IMR-90 (cell line): ENCODE data around the gene UTF1. TPM values are rescaled to one million over a fixed set of nuclear protein-coding genes. Genes with fewer than 3 reads are reported as not detected.

Source experiments
- ATAC-seq: fragments of 200-7000 bp; cut with Tn5 transposase; 2 replicates; pipeline ENCODE4 v1.9.1; 2020; ENCODE audit warnings: low read depth, mild to moderate bottlenecking, moderate library complexity
- BruUV-seq: library from RNA; stranded (reverse); fragments of 400-500 nt; replicated peaks from 2 replicates; lab custom pipeline; 2021; lab: Mats Ljungman, UMichigan
- CTCF ChIA-PET: fragments of 300-600 bp; formaldehyde crosslinking; extraction: SDS; loops from one replicate; lab custom pipeline; 2021; ENCODE audit warnings: antibody characterized with exemption; lab: Yijun Ruan, JAX
- POLR2A ChIA-PET: fragments of 300-600 bp; sonication (Branson Sonifier 250); formaldehyde crosslinking; loops from one replicate; lab custom pipeline; 2022; ENCODE audit warnings: antibody characterized with exemption; ENCODE audit not compliant: unreplicated experiment; lab: Charles Lee
- DNase-seq: peaks from one replicate; pipeline ENCODE4 v3.0.0; 2013
- H2AFZ ChIP-seq: replicated peaks from 2 replicates; pipeline ENCODE3; 2013; ENCODE audit warnings: low read length, mild to moderate bottlenecking; ENCODE audit not compliant: poor library complexity
- H2AK5ac ChIP-seq: 2 replicates; pipeline ENCODE4 v1.6.1; 2013; ENCODE audit warnings: low read depth, low read length, inconsistent platforms
- H2AK9ac ChIP-seq: replicated peaks from 2 replicates; pipeline ENCODE3; 2013; ENCODE audit warnings: mild to moderate bottlenecking, low read depth, low read length, moderate library complexity; ENCODE audit not compliant: poor library complexity
- H2BK120ac ChIP-seq: 2 replicates; pipeline ENCODE4 v1.6.1; 2013; ENCODE audit warnings: low read depth, low read length, inconsistent platforms
- H2BK15ac ChIP-seq: 3 replicates; pipeline ENCODE4 v1.6.1; 2013; ENCODE audit warnings: low read depth, low read length, inconsistent platforms
- H2BK20ac ChIP-seq: 2 replicates; pipeline ENCODE4 v1.6.1; 2013; ENCODE audit warnings: low read depth, mild to moderate bottlenecking, inconsistent platforms, low read length, moderate library complexity
- H2BK5ac ChIP-seq: 2 replicates; pipeline ENCODE4 v1.6.1; 2013; ENCODE audit warnings: mild to moderate bottlenecking, low read depth, low read length, inconsistent platforms; ENCODE audit not compliant: poor library complexity, severe bottlenecking
- H3K14ac ChIP-seq: replicated peaks from 2 replicates; pipeline ENCODE4 v1.6.1; 2013; ENCODE audit warnings: low read depth, low read length, inconsistent platforms
- H3K18ac ChIP-seq: 2 replicates; pipeline ENCODE4 v1.6.1; 2013; ENCODE audit warnings: low read depth, low read length, control low read depth
- H3K23ac ChIP-seq: 2 replicates; pipeline ENCODE4 v1.6.1; 2013; ENCODE audit warnings: low read depth, low read length, inconsistent platforms
- H3K27ac ChIP-seq: 2 replicates; pipeline ENCODE4 v1.5.1; 2013; ENCODE audit warnings: mild to moderate bottlenecking, control low read depth, low read length; ENCODE audit not compliant: insufficient read depth
- H3K27me3 ChIP-seq: 2 replicates; pipeline ENCODE4 v1.6.1; 2013; ENCODE audit warnings: low read length; ENCODE audit not compliant: control insufficient read depth, insufficient read depth
- H3K36me3 ChIP-seq: 2 replicates; pipeline ENCODE4 v1.6.1; 2013; ENCODE audit warnings: low read length, mixed read lengths; ENCODE audit not compliant: control insufficient read depth, insufficient read depth
- H3K4ac ChIP-seq: 2 replicates; pipeline ENCODE4 v1.6.1; 2013; ENCODE audit warnings: low read depth, low read length, inconsistent platforms
- H3K4me1 ChIP-seq: 2 replicates; pipeline ENCODE4 v1.6.1; 2013; ENCODE audit warnings: low read length, mixed read lengths; ENCODE audit not compliant: control insufficient read depth, insufficient read depth
- H3K4me2 ChIP-seq: 2 replicates; pipeline ENCODE4 v1.6.1; 2013; ENCODE audit warnings: low read depth, mild to moderate bottlenecking, control low read depth, low read length, moderate library complexity
- H3K4me3 ChIP-seq: 2 replicates; pipeline ENCODE4 v1.5.1; 2013; ENCODE audit warnings: low read depth, mild to moderate bottlenecking, control low read depth, low read length, moderate library complexity; ENCODE audit not compliant: insufficient read depth
- H3K56ac ChIP-seq: 2 replicates; pipeline ENCODE4 v1.6.1; 2013; ENCODE audit warnings: low read length, inconsistent platforms; ENCODE audit not compliant: insufficient read depth; ENCODE audit errors: extremely low read depth
- H3K79me1 ChIP-seq, 2 experiments: 2 replicates each; pipeline ENCODE4 v1.6.1; 2013; ENCODE audit warnings: low read length in 2 of 2, inconsistent platforms in 1 of 2, low read depth in 1 of 2
- H3K9ac ChIP-seq: 2 replicates; pipeline ENCODE4 v1.6.1; 2013; ENCODE audit warnings: low read depth, low read length, control low read depth
- H3K9me1 ChIP-seq: 2 replicates; pipeline ENCODE4 v1.6.1; 2013; ENCODE audit warnings: low read length, inconsistent platforms; ENCODE audit not compliant: insufficient read depth
- H3K9me3 ChIP-seq: 2 replicates; pipeline ENCODE4 v1.6.1; 2013; ENCODE audit warnings: low read length; ENCODE audit not compliant: control insufficient read depth, insufficient read depth
- H4K20me1 ChIP-seq: 2 replicates; pipeline ENCODE4 v1.6.1; 2013; ENCODE audit warnings: low read length, inconsistent platforms; ENCODE audit not compliant: insufficient read depth
- H4K5ac ChIP-seq: 2 replicates; pipeline ENCODE4 v1.6.1; 2013; ENCODE audit warnings: mild to moderate bottlenecking, low read depth, low read length, control low read depth
- H4K8ac ChIP-seq, 2 experiments: 2 replicates each; pipeline ENCODE4 v1.6.1; 2013; ENCODE audit warnings: low read depth in 2 of 2, low read length in 2 of 2, control low read depth in 1 of 2, inconsistent platforms in 1 of 2
- H4K91ac ChIP-seq: 2 replicates; pipeline ENCODE4 v1.6.1; 2013; ENCODE audit warnings: low read depth, low read length, inconsistent platforms; ENCODE audit not compliant: insufficient read depth
- BHLHE40 ChIP-seq: fragments of 150-350 bp; IDR thresholded peaks from 2 replicates; pipeline ENCODE4 v1.6.1; 2016; ENCODE audit warnings: mild to moderate bottlenecking, low read depth, low read length
- CEBPB ChIP-seq: IDR thresholded peaks from 2 replicates; pipeline ENCODE4 v1.6.1; 2012; ENCODE audit warnings: low read depth, low read length, improper control_type of control experiment
- CHD1 ChIP-seq: IDR thresholded peaks from 2 replicates; pipeline ENCODE4 v1.6.1; 2012; ENCODE audit warnings: low read depth, low read length, improper control_type of control experiment
- CTCF ChIP-seq: conservative IDR thresholded peaks from 2 replicates; pipeline ENCODE4 v1.5.1; 2012; ENCODE audit warnings: mild to moderate bottlenecking, low read depth, low read length, improper control_type of control experiment
- ELK1 ChIP-seq: fragments of 150-350 bp; IDR thresholded peaks from 2 replicates; pipeline ENCODE4 v1.6.1; 2016; ENCODE audit warnings: low read depth, mild to moderate bottlenecking, low read length, moderate library complexity, borderline replicate concordance
- FOS ChIP-seq: fragments of 150-350 bp; IDR thresholded peaks from 2 replicates; pipeline ENCODE4 v1.6.1; 2016; ENCODE audit warnings: low read depth, low read length
- MAZ ChIP-seq: IDR thresholded peaks from 2 replicates; pipeline ENCODE4 v1.6.1; 2012; ENCODE audit warnings: low read depth, mild to moderate bottlenecking, low read length, improper control_type of control experiment, moderate library complexity, borderline replicate concordance
- MXI1 ChIP-seq: IDR thresholded peaks from 2 replicates; pipeline ENCODE4 v1.6.1; 2012; ENCODE audit warnings: low read depth, mild to moderate bottlenecking, low read length, moderate library complexity, borderline replicate concordance
- NFE2L2 ChIP-seq: fragments of 150-350 bp; IDR thresholded peaks from 2 replicates; pipeline ENCODE4 v1.6.1; 2016; ENCODE audit warnings: low read depth, mild to moderate bottlenecking, low read length
- POLR2A ChIP-seq: IDR thresholded peaks from 2 replicates; pipeline ENCODE4 v1.6.1; 2012; ENCODE audit warnings: mild to moderate bottlenecking, low read depth, low read length
- RCOR1 ChIP-seq: IDR thresholded peaks from 2 replicates; pipeline ENCODE4 v1.6.1; 2012; ENCODE audit warnings: mild to moderate bottlenecking, low read length, improper control_type of control experiment; ENCODE audit not compliant: insufficient replicate concordance
- RFX5 ChIP-seq: IDR thresholded peaks from 2 replicates; pipeline ENCODE4 v1.8.0; 2012; ENCODE audit warnings: low read depth, mild to moderate bottlenecking, low read length, moderate library complexity
- SMC3 ChIP-seq: fragments of 150-350 bp; IDR thresholded peaks from 2 replicates; pipeline ENCODE4 v1.6.1; 2016; ENCODE audit warnings: low read depth, mild to moderate bottlenecking, antibody characterized with exemption, low read length, moderate library complexity
- WGBS, 2 experiments: methylation state at CpG; one replicate each; pipeline versions ENCODE4 v1.1.5 to v1.1.7; 2013; ENCODE audit warnings: missing lambda C conversion rate in 2 of 2; ENCODE audit not compliant: insufficient read length in 1 of 2; ENCODE audit errors: extremely low coverage in 2 of 2; 5-methylcytosine and 5-hydroxymethylcytosine counted together
- dilution Hi-C: fragments of 300-500 bp; cut with HindIII; formaldehyde crosslinking; loops from one replicate; pipeline ENCODE4 v1.14.3; 2018; ENCODE audit warnings: low sequenced_read_pairs; ENCODE audit not compliant: unreplicated experiment
- in situ Hi-C: fragments of 300-500 bp; cut with MboI; formaldehyde crosslinking; loops from 3 replicates; pipeline ENCODE4 v1.14.3; 2019; ENCODE audit warnings: low sequenced_read_pairs, inconsistent platforms, mixed read lengths
- intact Hi-C: fragments of 100-400 bp; cut with micrococcal nuclease; formaldehyde crosslinking; loops from 2 replicates; pipeline ENCODE4 v1.10.0; 2022
- polyA plus RNA-seq, 3 experiments: library from polyadenylated mRNA; depleted of rRNA; stranded (reverse); fragments of >200 nt; gene quantifications; 2 replicates each; pipeline ENCODE4 v1.2.3, GENCODE V29; 2012; ENCODE audit warnings: low replicate concordance in 1 of 3
- total RNA-seq: library from RNA; depleted of rRNA; stranded (reverse); fragments of >200 nt; gene quantifications from 2 replicates; pipeline ENCODE4 v1.2.3, GENCODE V29; 2012

The UTF1 gene
- total and polyA plus RNA-seq, 2 of the 4 experiments (the other 2 are of a cell fraction): not detected

- no peak overlapping the region for H3K18ac ChIP-seq
- no peak overlapping the region for H2BK20ac ChIP-seq
- intact Hi-C loops: no loop called here
- no peak overlapping the region for H4K91ac ChIP-seq
- H2AK5ac ChIP-seq: no peak overlapping the region
- H4K20me1 ChIP-seq: no peaks in the 10 kb centered on the region
- 88% methylated on average over 14 of the region's 35 CpGs; no CpG with 5 or more reads in 1 of the 2 experiments for WGBS, 2 experiments
- H3K9me3 ChIP-seq: no peaks in the 10 kb centered on the region
- no peak overlapping the region for H2AFZ ChIP-seq
- no peak overlapping the region for H2BK120ac ChIP-seq
- in situ Hi-C loops: loop anchor here (25.0 kb wide), 1 partner anchor 609 kb away; no protein-coding TSS in a partner anchor
- no TSS peak for BruUV-seq
- no peak for TF ChIP-seq RFX5
- no peak for TF ChIP-seq SMC3
- TF ChIP-seq NFE2L2: no peak
- no peak for TF ChIP-seq POLR2A
- TF ChIP-seq CEBPB: no peak
- TF ChIP-seq RCOR1: no peak
- TF ChIP-seq FOS: no peak
- TF ChIP-seq CTCF: no peak
- TF ChIP-seq MAZ: no peak
- no peak for TF ChIP-seq BHLHE40
- TF ChIP-seq CHD1: no peak
- TF ChIP-seq ELK1: no peak
- no peak for TF ChIP-seq MXI1
- POLR2A ChIA-PET: no interaction called here
- no peaks in the 10 kb centered on the region for H3K79me1 ChIP-seq
- H2BK15ac ChIP-seq: no peak overlapping the region
- no peak overlapping the region for H3K27ac ChIP-seq
- no peaks in the 10 kb centered on the region for H3K4me1 ChIP-seq
- H3K56ac ChIP-seq: no peak overlapping the region
- ATAC-seq (no peak), DNase-seq (no peak)
- H4K5ac ChIP-seq: no peak overlapping the region
- H4K8ac ChIP-seq: no peak overlapping the region
- H3K4me2 ChIP-seq: no peak overlapping the region
- H3K9ac ChIP-seq: no peak overlapping the region
- peaks cover 9% of the 10 kb centered on the region for H3K27me3 ChIP-seq
- CTCF ChIA-PET: no interaction called here
- no peak overlapping the region for H2BK5ac ChIP-seq
- H3K36me3 ChIP-seq: peaks cover 4% of the 10 kb centered on the region; the same call in 1 of the 2 replicates
- H2AK9ac ChIP-seq: no peak overlapping the region
- no peak overlapping the region for H3K4me3 ChIP-seq
- dilution Hi-C loops: no loop called here
- H3K9me1 ChIP-seq: no peaks in the 10 kb centered on the region
- no peak overlapping the region for H3K23ac ChIP-seq
- no peak overlapping the region for H3K4ac ChIP-seq
- H3K14ac ChIP-seq: no peak overlapping the region
Measured at GRCh38 chr10:133271521-133272300, 41.7 kb downstream of the UTF1 start.
